ENCODE results near the gene PHLDB1.

GRCh38 chr11:118615976-118616371, 8.6 kb downstream of the PHLDB1 start:
- TF ChIP-seq, protein P1, sequence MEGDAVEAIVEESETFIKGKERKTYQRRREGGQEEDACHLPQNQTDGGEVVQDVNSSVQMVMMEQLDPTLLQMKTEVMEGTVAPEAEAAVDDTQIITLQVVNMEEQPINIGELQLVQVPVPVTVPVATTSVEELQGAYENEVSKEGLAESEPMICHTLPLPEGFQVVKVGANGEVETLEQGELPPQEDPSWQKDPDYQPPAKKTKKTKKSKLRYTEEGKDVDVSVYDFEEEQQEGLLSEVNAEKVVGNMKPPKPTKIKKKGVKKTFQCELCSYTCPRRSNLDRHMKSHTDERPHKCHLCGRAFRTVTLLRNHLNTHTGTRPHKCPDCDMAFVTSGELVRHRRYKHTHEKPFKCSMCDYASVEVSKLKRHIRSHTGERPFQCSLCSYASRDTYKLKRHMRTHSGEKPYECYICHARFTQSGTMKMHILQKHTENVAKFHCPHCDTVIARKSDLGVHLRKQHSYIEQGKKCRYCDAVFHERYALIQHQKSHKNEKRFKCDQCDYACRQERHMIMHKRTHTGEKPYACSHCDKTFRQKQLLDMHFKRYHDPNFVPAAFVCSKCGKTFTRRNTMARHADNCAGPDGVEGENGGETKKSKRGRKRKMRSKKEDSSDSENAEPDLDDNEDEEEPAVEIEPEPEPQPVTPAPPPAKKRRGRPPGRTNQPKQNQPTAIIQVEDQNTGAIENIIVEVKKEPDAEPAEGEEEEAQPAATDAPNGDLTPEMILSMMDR (IDR thresholded peaks at IDR 0.05; ENCODE audit: borderline replicate concordance, extremely low read depth, low read length, poor library complexity, severe bottlenecking), result no peak
- no peak for TF ChIP-seq EZH2 (IDR thresholded peaks at IDR 0.05; ENCODE audit: borderline replicate concordance, low read depth, low read length, severe bottlenecking)

All from DND-41 (cell line).